HPDE6-E6E7 (cell line): ENCODE results near the gene NLRC3.

Experiments
- DNase-seq: peaks from one replicate; pipeline ENCODE4 v3.0.0; 2011; ENCODE audit warnings: missing footprints; ENCODE audit errors: extremely low spot score

The NLRC3 gene

DNA sequence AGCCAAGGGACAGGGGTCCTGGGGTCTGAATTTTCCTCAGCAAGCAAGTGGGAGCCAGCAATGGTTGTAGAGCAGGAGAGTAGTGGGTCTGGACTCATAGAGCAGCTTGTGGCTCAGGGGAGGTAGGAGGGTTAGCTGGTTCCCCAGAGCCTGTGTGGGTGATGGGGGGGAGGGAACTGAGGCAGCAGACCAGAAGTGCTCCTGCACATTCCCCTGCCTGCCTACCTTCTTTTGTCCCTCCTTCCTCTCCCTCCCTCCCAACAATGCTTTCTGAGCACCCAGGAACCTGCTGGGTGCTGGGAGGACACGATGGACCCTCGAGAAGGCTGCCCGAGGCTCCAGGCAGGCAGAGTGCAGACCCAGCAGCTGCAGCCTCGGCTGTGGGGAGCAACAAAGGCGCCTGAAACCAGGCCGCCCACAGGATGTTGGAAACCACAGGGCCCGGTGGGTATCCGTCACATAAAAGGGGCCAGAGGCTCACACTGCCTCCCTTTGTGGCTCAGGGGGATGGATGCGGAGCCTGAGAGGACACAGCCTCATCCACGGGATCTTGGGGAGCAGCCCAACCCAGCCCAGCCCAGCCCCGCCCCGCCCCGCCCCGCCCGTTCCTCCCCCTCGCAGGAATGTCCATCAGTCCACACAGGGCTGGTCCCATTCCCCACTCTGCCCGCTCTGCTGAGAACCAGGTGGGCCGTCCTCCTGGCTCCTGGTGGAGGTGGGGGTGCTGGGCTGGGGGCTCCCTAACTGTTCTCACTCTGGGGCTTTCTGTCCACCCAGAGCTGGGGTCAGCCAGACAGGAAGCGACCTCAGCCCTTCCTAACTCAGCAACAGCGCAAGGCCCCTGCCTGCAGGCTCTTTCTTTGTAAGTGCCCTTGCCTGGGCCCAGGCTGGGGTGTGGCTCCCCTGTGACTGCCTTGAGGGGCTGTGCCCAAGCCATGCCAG is 1.7 kb upstream of the NLRC3 start:
- DNase-seq = no peak

DNA sequence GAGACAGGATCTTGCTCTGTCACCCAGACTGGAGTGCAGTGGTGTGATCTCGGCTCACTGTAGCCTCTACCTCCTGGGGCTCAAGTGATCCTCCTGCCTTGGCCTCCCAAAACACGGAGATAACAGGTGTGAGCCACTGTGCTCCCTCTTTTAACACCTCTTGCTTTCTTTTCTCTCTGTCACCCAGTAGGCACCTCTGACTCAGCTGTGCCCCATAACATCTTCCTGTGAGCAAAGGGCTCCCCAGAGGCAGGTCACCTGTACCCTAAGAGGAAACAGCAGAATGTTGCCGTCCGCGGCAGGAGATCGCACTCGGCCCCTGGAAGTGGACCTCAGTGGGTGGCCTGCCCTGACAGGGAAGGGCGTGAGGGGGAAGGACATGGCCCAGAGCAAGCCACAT is 918 bp upstream of the NLRC3 start:
- no peak for DNase-seq

DNA sequence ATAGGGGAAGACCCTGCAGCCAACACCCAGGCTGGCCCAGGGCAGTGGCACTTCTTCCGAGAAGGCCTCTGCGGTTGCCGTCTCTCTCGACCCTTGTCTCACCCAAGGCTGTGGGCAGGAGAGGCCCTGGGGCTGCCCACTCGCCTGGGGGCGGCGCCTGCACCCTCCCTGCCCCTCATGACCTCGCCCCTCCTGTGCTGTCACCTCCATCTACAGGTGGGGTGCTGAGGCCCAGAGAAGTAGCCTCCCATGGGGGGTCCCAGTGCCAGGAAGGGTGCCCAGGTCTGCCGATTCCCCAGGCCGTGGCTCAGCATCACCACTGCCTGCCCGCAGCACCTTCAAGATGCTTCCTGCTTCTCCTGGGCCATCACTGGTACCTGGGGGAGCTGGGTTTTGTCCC is 992 bp downstream of the NLRC3 start:
- no peak for DNase-seq

DNA sequence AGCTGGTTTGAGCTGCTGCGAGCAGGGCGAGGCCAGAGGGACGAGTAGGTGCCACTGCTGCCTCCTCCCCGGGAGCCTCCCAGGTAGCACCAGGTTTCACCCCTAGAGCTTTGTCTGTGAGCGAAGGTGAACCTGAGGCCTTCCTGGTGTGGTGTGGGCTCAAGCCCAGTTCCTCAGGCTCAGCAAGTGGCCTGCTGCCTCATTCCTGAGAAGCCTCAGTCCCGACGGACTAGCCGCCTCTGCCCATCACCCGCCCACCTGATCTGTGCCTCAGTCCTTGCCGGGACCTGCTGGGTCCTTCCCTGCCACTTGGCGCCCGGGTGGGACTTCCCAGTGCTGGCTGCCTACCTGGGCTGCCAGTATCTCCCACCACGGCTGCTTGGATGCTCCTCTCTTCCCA is 1.7 kb downstream of the NLRC3 start:
- no peak for DNase-seq

DNA sequence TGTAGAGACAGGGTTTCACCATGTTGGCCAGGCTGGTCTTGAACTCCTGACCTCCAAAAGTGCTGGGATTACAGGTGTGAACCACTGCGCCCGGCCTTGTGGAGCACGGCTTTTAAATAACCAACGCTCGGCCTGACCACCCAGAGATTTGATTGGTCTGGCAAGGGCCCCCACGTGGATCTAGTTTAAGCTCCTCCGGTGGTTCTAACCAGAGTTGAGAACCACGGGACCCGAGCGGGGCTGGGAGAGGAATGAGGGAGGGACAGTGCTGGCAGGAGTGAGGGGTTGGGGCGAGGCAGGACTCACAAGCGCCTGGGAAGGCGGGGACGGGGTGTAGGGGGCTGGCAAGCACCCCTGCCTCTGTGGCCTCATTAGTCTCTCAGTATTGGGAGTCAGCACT is 3.0 kb downstream of the NLRC3 start:
- DNase-seq = no peak

DNA sequence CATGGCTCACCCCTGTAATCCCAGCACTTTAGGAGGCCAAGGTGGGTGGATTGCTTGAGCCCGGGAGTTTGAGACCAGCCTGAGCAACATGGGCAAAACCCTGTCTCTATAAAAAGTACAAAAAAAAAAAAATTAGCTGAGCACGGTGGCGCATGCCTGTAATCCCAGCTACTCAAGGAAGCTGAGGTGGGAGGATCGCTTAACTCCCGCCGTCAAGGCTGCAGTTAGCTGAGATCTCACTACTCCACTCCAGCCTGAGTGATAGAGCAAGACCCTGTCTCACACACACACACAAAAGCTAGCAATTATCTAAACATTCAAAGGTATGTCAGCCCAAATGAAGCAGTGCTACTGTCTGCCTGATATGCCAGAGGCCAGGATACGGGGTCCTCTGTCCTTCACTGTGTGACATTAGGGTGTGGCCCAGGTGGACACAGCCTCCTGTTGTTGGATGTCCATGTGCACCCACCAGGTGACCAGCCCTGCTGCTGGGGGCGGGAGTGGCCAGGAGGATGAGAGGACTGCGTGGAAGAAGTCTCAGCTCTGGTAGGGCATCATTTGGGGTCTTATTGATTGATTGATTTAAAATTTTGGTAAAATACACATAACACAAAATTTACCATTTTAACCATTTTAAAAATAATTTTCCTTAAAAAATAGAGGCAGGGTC is 3.9 kb downstream of the NLRC3 start:
- no peak for DNase-seq

DNA sequence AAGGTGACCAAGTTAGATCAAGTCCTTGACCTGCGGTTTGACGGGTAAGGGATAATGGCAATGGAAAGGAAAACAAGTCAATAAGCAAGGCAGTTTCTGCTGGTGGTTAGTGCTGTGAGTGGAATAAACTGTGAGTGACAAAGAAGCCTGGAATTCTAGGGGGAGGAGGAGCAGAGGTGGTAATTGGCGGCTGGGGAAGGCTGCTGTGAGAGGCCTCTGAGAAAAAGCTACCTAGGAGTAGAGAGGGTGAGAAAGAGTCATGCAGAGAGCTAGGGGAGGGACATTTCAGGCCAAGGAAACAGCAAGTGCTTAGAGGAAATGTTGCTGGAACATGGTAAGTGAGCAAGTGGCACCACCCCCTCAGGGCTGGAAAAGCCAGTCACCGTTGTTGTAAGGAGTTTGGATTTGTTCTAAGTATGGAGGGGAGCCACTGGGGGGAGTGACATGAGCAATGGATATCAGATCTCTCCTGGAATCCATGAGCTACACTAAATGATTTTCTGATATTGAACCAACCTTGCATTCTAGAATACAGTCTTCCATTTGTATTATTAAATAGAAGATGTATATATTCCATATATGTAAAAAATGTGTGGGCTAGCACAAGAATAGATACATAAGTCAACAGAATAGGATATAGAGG is 6.7 kb downstream of the NLRC3 start:
- no peak for DNase-seq

DNA sequence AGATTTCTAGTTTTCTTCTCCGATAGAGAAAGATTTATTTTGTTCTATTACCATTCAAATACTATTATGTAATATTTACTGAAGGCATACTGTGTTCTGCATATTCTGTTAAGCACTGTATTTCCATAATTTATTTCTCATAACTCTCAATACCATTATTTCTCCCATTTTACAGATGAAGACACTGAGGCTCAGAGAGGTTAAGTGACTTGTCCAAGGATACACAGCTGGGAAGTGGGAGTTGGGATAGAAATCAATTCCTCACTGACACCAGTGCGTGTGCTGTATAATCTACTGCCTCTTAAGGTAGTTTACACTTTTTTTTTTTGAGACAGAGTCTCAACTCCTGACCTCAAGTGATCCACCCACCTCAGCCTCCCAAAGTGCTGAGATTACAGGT is 7.4 kb downstream of the NLRC3 start:
- no peak for DNase-seq

DNA sequence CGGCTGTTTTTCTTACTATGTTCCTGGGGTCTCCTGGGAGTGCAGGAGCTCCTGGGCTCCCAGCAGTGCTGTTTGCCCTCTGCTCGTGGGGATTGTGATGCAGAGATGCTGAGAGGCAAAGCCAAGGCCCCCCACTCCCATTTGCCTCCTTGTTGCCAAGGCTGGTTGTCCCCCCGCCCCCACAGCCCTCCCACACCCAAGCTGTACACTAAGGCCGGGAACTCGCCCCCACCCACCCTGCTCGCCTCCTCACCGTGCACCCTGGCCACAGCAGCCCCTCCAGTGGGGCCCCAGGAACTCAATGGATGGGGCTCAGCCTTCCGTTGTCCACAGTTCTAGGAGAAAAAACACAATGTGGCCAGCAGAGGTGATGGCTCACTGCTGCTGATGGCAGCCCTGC is 10.2 kb downstream of the NLRC3 start:
- DNase-seq = no peak

DNA sequence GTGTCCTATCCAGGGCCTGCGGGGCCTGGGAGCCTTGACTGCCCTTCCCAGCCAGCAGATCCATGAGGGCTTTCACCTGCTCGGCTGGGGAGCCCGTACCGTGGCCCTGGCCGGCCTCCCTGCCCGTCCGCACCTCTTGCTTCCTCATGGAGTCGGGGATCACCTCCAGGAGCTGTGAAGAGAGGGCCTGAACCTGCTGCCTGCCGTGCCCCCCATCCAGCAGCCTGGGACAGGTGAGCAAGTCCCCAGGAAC is 12.4 kb downstream of the NLRC3 start:
- DNase-seq = no peak

DNA sequence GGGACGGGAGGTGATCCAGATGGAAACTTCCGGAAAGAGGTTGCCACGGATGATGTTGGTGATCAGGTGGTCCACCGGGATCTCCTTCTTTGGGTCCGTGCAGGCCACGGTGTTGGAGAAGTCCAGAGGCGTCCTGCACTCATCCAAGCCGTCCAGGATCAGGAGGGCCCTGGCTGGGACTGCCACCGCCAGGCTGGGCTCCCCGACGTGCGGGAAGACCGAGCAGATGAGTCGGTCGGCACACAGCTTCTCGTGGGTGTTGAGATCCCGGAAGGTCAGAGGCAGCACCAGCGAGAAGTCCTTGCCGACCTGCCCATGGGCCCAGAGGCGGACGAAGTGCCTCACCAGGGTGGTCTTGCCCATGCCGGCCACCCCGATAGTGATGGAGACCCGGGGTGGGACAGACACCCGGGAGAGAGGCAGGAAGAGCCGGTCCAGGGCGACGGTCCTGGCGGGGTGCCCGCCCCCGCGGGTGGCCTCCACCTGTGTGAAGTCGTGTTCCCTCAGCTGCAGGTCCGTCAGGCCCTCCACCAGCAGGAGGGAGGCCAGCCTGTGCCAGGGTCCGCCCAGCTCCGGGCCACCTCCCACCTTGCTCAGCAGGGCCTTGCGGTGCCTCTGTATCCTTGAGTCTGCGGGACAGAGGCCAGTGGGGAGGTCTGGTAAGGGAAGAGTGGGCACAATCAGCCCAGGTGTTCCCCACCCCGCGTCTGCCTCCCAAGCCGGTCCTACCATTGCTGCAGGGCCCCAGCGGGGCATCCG is 12.9 kb downstream of the NLRC3 start:
- DNase-seq = no peak

DNA sequence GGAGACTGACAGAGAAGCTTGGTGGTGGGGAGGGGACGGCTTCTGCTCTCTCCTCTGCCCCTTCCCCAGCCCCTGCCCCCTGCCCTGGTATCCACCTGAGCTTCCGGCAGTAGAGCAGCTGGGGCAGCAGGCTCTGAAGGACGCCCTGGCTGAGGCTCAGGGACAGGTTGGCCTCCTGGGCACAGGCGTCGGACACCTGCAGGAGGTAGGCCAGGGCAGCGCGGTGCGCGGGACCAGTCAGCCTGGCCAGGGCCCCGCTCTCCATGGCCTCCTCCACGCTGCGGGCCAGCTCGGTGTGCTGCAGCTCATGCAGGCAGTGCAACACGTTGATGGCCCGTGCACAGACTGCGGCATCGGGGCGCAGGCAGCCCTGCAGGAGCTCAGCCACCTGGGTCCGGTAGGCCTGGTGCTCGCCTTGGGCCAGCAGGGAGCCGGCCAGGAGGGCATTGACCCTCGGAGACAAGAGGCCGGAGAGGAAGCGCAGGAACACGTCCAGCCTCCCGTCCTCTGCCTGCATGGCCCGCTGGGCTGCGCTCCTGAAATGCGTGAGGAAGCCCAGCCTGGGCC is 14.2 kb downstream of the NLRC3 start:
- no peak for DNase-seq

DNA sequence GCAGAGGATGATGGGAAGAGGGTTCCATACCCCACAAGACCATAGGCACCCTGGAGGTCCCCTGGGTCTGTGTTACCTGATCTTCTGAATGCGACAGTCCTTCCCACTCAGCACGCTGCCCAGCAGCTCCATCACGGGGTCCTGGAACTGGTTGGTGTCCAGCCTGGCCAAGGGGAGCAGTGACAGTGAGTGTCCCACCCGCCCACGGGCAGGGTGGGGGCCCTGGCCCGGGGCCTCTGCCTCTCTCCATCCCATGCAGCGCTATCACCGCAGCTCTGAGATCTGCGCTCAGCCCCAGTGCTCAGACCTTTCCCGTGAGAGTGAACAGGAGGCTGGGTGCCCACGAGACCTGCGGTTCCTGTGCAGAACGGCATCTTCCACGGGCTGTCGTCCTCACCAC is 15.6 kb downstream of the NLRC3 start:
- no peak for DNase-seq

DNA sequence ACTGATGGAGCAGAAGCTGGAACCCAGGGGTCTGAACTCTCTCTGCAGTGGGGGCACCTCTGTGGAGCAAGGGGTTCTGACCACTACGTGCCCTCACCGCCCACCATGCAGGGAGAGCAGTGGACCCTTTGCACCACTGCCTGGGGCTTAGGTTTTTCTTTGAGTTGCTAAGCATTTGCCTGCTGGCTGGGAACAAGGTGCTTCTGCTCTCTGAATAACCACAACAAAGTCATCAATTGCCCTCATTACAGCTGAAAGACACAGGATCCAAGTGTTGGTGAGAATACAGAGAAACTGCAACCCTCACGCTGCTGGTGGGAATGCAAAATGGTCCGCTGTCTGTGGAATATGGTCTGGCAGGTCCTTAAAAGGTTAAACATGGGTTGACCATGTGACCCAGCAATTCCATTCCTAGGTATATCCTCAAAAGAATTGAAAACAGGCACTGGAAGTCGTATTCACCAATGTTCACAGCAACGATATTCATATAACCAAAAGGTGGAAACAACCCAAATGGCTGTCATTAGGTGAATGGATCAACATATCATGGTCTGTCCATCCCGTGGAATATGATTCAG is 22.8 kb downstream of the NLRC3 start:
- no peak for DNase-seq

DNA sequence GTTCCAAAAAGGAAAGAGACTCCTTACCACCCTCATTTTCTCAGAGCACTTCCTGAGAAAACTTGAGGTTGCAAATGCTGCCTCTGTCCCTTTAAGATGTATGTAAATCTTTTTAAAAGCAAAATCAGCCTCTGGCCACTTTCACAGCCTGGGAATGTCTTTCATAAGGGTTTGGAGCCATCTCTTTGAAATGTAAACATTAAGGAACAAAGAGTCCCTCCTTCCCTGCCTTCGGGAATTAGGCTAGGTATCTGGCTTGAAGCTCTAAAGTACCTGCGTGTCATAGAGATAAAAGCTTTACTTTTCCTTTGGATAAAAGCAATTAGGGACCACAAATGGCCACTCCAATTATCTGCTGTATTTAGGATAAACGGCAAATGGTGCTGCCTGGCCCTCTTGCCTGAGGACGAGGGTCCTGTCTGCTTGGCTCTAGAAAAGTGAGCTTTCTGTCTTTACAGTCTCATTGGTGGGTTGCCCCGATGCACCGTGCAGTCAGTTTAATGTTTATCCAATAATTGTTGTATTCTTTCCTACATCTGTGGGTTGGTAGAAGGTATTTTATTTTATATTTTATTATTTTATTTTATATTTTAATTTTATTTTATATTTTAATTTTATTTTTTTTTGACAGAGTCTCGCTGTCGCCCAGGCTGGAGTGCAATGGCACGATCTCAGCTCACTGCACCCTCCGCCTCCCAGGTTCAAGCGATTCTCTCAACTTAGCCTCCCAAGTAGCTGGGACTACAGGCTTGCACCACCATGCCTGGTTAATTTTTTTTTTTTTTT is 23.9 kb downstream of the NLRC3 start:
- DNase-seq = no peak

DNA sequence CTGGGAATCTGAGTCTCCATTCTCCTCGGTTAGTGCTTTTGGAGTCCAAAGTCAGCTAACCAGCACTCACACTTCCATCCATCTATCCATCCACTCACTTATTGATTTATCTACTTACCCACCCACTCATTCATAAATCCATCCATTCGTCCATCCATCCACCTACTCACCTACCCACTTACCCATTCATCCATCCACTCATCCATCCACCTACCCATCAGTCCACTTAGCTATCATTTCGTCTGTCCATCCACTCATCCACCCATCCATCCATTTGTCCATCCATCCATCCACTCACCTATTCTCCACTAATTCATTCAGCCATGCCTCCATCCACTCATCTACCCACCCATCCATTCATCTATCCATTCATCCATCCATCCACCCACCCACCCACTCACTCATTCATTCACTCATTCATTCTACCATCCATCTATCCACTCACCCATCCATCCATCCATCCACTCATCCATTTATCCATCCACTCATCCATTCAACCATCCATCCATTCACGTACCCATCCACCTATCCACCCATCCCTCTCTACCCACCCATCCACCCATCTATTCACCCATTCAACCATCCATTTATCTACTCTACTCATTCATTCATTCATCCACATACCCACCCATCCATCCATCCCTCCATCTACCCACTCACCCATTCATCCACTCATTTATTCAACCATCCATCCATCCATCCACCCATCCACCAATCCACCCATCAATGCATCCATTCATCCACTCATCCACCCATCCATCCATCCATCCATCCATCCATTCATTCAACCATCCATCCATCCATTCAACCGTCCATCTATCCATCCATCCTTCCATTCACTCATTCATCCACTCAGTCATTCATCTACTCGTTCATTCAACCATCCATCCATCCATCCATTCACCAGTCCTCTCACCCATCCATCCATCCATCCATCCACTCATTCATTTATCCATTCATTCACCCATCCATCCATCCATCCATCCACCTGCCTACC is 26.1 kb downstream of the NLRC3 start:
- DNase-seq = no peak

DNA sequence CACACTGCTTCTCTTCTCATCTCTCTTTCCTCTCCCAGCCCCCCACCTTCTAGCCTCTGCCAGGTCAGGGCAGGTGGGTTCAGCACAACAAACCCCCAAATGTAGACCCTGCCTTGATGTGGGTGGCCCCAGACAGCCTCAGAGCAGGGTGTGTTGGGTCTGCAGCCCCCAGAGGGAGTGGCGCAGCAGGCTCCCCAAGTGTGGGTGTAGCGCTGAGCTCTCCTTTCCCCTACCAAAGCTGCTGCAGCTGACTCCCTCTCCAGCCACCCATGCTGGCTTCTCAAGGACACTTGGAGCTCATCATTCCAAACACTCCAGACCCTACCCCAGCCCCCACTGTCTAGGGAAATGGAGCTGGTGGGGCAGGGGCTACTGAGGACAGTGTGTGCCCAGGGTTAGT is 27.3 kb downstream of the NLRC3 start:
- DNase-seq = no peak

DNA sequence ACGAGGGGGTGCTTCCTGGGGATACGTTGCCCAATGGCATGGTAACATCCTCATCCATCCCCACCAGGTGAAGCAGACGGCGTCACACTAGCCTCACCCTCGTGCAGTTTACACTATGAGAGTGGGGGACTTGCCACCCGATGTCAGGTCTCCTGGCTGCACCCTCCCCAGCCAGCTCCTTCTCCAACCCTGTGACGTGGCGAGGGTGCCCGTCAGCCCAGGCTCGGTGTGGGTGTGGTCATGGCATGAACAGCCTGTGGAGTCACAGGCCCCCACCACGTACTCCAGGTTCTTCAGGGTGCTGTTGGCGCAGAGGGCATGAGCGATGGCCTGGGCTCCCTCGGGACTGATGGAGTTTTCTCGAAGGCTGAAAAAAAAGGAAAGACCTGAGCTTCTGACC is 28.3 kb downstream of the NLRC3 start:
- no peak for DNase-seq

DNA sequence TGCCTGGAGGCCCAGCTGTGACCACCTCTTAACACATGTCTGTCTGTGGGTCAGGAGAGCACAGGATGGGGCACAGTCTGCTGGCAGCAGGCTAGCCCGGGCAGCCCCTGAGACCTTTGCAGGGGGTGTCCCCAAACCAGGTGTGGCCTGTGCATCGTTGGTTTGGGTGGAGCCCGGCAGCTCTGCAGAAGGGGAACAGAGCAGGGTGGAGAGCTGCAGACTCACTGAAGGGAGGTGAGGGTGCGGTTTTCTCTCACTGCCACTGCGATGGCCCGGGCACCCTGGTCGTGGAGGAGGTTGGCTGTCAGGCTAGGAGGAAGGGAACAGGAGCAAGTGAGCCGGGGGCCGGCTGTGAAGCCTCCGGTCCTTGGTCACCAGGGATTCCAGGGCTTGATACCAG is 28.8 kb downstream of the NLRC3 start:
- no peak for DNase-seq
